Mesenteric fat pad (tissue), 1 donor: ENCODE data around the gene AUTS2. TPM values are rescaled to one million over a fixed set of nuclear protein-coding genes. Genes with fewer than 3 reads are reported as not detected.

Source experiments
- DNase-seq: peaks from one replicate; pipeline ENCODE4 v3.0.0-alpha.2; 2020; ENCODE audit warnings: low spot score
- total RNA-seq: library from RNA; stranded (reverse); fragmentation: NEBNext Ultra II Directional; extraction: Animal tissue kit (Norgen Biotek cat#: 25700); gene quantifications from one replicate; pipeline ENCODE4 v1.2.1, GENCODE V29; 2021
- donor health status: DM: yes; HTN: yes; CAD: no.

AUTS2 gene
- total RNA-seq, 1 donor from 2014 or later: 28.1 TPM

DNA sequence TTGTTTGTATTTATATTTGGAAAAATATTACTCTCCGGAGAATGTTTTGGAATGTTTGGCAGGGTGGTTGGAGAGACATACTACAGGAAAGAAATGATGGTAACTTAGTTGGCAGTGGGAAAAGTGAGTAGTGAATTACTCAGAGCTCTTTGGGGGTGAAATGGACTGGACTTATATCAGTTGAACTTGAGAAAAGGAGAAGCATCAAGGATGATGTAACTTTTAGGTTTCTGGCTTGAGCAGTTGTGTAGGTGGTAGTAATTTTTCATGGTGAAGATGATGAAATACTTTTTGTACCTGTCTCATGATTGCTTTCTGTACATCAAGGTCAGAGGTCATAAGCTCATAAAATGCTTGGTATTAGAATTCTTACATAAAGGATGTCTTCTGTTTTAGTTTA is 617.2 kb downstream of the AUTS2 start:
- DNase-seq: no peak

DNA sequence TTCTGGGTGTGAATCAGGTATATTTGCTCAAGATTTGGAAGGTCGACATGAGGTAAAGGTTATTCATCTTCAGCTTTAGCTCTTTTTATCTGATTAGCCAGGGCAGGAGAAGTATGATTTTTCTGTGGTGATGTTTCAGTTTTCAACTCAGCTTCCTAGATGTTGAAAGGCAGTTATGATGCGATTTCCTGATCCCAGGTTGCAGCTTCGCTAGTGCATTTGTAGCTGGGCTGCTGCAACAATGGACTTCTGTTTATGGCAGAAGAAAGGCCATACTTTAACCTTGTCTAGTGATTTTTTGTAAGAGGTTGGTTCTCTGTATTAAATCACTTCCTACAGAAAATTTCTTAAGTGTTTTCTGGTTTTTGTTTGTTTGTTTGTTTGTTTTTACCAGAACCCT is 619.3 kb downstream of the AUTS2 start:
- DNase-seq: no peak

DNA sequence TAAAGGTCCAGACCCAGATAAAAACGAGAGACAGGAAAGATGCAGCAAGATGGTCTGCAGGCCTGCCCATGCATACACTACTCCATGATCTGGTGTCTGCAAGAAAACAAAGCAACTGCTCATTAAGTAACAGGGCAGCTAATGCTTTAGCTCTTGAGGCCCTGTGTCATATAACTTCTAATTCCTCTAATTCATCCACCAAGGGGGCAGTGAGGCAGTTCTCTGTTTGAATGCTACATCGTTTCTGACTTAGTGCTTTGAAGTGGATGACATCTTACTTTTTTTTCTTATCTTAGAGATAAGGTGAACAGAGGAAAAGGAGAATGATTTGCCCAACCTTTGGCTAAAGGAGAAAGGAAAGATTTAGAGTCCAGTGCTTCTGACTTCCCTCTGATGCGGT is 619.7 kb downstream of the AUTS2 start:
- DNase-seq: no peak

DNA sequence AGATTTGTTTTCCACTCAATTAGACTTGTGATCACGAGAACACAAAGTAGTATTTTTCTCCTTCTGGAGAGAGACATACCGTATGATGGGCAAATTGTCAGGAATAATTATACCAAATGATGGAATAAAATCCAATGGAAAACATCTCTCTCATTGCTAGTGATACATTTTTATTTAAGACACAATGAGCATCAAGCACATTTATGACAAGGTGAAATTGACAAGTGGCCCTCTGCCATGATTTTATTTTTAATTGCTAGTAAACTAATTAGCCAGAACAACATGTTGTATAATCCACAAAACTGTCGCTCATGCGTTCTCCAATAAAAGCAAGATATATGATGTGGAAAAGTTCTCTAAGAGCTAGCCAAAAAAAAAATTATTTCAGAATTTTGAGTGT is 620.8 kb downstream of the AUTS2 start:
- no peak for DNase-seq

DNA sequence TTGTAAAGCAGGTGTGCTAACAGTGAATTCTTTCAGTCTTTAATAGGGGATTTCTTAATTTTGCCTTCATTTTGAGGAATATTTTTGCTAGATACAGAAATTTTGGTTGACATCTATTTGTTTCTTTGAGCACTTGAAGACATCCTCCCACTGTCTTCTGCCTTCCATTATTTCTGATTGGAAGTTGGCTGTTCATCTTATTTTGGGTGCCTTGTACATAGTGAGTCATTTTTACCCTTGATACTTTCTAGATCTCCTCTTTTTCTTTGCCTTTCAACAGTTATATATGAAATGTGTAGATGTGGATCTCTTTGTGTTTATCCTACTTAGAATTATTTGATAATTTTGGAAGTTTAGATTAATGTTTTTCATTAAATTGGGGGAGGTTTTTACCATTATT is 631.0 kb downstream of the AUTS2 start:
- DNase-seq: no peak

DNA sequence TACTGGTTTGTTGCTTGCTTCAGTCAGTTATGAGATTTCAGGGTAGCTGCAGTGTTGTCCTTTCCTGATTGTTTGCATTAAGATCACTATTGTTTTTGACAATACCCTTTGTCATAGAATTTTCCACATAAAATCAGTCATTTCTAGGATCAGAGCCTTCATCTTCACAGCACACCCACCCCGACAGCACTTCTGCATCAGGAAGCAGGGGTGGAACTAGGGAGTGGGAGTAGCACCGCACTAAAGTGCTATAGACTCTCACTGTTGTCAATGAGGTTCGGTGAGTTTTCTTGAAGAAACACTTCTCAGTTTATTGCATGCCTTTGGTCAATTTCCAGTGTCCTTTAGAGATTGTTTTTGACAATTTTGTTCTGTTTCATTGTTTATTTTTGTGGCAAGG is 632.5 kb downstream of the AUTS2 start:
- DNase-seq: no peak

DNA sequence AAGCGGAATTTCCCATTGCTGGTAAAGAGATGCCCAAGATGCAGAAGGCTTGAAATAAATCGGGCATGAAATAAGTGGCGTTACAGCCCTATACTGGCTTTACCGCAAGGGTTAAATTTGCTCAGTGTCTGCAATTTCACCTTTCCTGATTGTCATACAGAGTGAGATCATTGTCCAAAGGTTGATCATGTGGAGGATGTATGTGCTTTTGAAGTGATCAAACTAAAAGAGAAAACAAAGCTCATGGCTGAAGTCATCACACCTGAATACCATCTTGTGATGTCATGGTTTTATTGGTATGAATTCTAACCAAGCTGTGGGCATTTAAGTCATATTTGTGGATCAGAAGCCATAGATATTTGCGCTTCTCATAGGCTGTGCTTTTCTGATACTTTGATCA is 635.5 kb downstream of the AUTS2 start:
- DNase-seq: no peak

DNA sequence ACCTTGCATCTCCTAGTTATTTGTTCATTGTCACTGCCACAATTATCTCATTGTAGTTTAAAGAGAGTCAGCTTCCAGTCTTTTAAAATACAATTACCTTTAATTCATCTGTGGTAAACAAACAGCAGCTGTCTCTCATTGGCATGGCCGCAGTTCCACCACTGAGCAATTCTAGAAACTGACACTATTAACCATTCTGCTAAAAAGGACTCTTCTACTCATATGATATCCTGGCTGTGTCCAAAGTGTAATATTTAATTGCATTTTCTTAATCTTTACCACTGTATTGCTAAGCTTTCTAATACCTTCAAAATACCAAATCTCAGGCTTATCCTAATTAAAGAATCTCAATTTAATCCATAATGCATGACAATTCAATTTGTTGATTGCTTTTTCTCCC is 639.0 kb downstream of the AUTS2 start:
- DNase-seq: no peak

DNA sequence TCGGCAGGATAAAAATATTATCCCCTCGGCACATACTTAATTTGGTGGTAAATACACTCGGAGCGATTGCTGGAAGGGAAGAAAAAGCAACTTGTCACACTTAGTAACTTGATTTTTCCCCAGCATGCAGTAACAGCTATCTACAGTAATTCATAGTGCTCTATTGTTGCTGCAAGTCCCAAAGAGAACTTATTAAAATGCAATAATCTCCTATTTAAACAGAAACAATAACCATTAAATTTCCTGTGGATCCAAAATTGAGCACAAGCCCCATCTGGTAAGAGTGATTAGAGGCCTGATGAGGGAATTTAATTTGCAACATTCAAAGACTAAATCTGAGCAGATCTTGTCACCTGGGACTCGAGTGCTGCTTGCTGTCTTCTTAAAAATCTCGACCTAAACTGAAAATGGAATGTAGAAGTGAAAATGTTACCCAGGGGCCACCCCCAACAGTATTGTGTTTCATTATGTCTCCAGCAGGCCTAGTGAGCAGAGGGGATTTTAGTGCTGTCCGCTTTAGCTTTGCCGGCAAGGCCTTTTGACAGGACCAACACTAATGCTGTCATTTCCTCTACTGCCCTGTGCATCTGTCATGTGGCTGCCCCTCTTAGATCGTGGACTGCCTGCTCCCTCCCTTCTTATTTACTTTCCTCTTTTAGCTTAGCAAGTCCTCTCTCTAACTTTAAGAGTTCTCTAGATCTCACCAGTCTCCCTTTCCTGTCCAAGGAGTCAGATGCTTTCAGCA is 639.7 kb downstream of the AUTS2 start:
- no peak for DNase-seq

DNA sequence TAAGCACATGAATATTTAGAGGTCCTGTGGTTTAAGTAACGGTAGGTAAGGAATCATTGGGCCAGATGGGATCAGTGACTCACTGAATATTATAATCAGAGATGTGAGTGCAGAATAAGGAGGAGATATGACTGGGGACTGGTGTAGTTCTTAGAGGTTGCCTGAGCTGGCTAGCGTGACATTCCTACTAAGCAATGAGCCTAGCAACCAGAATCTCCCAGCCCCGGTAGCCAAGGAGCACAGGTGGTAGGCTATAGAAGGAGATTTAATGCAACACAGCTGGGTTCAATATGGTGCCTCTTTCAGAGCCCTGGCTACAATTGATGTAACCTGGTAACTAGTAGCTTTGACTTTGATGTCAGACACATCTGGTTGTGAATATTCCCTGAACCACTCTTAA is 641.6 kb downstream of the AUTS2 start:
- no peak for DNase-seq

DNA sequence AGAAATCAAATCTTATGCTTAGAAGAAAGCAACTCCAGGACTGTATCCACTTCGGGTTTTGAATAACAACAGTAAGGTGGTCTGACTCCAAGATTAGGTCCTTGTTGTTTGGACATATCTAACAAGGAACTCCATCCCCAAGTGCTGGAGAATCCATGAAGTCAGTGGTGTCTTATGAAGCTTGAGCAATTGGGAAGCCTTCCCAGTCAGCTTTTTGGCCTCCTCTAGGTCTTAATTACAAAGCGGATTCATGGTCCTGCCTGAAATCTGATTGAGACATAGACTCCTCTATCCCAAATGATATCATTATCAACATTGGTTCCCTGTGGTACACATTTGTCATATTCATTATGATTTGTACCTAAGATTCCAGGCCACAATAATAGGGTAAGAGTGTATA is 642.6 kb downstream of the AUTS2 start:
- DNase-seq: no peak

DNA sequence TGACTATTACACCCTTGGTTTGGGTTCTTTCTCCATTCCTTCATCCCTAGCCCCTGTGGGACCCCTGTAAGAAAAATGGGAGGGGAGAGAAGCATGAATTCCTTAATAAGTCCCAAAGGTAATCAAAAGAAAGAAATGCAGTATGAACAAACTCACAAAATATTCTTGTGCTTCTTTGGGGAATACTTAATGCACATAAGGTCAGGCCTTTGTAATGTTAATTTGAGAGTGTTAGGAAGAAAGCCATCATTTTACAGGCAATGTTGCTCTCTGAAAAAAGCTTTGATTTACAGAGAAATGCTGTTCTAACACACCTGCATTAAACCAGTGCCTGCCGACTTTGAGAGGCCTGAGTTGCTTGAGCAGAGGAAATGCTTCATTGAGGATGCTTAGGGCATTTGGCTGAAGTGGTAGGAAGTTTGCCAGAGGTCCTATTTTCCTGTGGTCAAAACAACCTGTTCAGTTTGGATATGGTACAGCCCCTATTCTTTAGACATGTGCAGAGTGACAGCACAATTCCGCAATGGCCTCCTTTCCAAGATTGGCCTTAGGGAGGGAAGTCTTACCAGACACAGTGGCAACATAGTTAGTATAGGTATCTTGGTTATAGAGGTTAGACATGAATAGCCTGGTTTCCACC is 643.4 kb downstream of the AUTS2 start:
- DNase-seq: no peak

DNA sequence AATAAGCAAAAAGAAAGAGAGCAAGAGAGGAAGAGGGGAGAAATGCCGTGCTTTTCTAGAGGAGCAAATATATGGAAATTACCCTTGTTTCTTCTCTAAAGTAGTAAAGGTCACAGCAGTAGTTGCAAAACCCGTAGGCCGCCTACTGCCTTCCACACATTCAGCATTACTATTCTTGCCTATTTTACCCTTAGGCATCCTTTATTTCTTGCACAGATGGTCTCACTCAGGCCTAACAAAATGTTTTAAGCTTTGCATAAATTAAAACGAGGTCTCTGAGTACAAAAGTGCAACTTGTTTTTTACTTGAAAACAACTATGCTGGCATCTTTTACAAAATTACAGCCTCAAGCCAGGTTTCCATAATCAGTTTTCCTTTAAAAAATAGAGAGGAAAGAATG is 644.6 kb downstream of the AUTS2 start:
- DNase-seq: no peak

DNA sequence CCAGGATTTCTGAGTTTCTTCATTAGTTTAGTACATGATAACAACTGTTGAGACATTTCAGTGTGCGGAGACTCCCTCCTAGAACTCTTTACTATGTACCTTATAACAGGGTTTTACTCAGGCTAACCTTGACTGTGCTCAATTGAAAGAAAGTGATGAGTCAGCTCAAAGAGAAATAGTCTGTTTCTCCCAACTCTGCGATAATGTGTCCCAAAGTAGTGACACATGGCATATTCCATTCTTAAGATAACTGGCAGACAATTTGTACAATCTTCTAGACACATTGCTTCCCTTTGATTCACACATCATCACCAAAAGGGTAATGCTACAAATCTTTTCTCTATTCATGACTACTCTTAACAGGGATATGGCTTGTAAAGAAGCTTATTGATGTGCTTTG is 645.2 kb downstream of the AUTS2 start:
- DNase-seq: no peak

DNA sequence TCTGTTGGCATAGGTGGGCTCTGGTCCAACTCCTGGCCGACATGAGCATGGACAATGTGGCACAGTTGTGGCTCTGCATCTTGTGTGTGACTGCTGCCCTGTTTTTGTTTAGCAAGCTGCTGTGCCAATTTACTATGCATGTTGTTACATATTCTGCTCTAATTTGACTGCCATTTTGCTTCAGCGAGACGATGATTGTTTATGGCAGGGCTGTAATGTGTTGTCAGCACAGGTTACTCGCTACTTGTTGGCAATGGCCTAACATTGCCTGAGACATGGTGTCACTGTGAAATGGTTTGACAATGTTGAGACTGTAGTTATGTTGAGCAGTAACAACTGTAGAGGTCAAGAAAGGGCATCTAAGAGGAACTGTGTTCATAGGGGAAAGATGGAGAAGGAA is 659.6 kb downstream of the AUTS2 start:
- no peak for DNase-seq

DNA sequence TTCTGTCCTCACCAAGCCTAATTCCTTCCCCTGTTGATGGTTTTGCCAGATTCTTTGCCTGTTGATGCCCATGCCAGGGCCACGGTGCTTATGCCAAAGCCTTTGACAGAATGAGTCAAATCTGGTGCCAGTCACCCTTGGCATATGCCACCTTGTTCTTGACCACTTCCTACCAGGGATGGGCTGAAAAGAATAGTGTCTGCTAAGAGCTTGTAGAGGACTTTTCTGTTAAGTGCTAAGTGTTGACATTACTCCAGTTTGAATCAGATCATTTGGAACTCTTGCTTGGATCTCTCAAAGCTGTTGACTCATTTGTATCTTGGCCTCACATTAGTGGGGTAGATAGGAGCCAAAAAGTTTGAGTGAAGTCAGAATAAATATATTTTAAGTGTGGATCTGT is 661.2 kb downstream of the AUTS2 start:
- no peak for DNase-seq

DNA sequence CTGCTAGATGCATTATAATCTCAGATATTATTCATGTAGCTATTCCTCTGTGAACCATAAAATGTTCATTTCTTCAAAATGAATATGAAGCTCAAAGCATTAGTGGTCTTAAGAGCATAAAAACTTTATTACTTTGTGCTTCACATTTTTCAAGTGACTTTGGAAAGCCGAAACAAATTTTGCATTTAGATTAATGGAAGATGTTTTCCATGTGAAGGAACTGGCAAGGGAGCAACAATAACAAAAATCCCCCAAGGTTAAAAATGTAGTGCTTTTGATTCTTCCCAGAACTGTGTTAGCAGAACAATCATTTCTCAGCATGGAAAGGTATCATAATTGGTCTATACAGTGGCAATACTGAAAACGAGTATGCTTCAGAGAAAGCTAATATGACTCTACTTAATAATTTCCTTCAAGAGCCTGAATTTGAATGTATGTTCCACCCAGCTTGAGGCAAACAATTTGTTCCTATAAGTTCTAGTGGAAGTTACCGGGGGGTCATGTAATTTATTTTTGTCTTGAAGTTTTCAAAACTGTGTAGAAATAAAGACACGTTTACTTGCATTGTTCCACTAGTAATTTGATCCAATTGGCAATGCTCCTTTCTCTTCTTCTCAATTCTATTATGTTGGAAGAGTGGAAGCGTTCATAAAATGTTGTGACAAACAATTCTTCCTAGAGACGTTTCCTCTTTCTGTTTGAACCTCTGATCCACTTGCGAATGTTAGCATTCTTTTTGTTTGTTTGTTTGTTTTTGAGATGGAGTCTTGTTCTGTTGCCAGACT is 665.4 kb downstream of the AUTS2 start:
- DNase-seq: no peak

DNA sequence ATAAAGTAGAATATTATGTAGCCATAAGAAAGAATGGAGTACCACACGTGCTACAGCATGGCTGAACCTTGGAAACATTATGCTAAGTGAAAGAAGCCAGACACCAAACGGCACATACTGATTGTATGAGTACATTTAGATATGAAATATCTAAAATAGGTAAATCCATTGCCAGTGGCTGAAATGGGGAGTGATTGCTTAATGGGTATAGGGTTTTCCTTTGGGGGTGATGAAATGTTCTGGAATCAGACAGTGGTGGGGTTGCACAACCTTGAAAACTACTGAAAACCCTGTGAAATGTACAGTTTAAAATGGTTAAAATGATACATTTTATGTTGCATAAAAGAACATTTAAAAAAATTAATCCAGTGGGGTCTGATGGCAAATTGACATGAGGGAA is 667.9 kb downstream of the AUTS2 start:
- DNase-seq: no peak

DNA sequence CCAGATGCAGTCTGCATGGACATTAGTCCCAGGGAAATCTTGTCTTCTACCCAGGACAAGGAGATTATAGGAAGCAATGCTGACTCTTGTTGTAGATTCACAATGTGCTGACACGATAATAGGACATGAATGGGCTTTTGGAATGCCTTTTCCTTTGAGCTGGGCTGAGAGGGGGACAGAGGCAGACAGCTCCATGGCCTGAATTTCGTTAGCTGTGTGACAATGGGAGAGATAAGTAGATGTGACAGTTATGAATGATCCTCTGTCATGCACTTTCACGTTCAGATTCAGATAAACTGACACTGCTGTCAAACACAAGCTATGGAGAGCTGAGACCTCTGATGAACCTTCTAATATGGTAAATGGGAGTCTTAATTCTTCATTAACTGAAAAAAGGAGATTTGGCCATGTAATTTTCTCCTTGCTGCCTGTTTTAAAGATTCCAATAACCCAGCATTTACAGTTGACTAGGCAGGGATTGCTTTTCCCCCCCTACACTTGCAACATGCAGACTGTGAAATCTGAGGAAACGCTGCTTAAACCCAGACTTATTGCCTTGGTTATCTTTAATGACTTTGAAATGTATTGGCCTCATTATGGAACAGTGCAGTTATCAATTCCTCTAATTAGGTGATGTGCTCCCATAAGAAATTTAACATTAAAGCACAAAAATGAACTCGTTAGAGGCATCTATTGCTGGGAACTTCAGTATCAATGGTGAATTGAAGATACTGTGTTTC is 669.3 kb downstream of the AUTS2 start:
- no peak for DNase-seq

DNA sequence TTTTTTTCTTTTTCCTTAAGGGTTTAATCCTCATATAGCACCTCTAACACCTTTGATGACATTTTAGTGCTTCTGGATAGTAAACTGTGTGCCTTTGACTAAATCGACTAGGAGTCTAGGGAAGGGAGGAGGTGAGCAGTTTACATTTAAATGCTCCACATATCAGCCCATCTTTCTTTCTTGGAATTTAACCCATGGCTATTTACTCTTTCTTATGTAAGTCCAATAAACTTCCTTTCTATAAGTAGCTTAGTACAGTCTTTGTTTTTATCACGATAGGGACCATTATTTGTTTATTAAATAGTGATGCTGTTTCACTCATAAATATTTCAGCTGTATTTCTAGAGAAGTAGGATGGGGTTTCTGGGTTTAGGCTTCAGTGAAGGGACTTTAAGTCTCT is 669.9 kb downstream of the AUTS2 start:
- no peak for DNase-seq

DNA sequence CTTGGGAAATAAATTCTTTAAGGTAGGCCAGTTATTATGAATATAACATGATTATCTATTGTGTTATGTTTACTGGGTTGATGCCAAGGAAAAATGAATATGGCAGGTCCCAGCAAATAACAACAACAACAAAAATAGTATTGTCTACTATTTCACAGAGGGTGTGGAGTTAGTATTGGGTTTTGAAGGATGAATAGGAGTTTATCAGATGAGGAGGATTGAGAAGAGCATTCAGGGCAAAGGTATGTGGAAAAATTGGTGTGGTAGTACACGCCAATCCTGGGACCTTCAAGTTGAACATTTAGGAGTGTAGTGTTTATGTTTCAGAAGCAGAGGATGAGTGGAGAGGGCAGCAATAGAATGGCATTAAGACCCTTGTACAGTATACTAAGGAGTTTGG is 671.9 kb downstream of the AUTS2 start:
- no peak for DNase-seq

DNA sequence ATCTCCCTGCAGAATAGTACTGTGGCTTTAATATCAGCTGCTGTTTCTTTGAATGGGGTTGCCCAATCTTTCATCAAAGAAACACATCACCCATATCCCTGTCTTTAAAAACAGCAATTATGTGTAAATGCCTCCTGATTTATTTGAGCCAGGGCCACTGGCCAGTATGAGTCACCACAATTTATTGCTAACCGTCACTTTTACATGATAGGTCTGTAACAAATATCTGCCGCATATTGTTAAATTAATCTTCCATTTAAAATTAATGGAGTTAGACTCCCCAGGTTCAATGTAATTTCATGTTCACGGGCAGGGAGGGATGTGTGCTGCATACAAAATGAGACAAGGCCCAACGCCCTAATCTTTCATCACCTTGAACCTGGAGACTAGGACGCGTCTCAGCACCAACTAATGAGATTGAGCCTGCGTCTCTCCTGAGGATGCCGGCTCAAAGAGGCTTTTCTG is 673.4 kb downstream of the AUTS2 start:
- no peak for DNase-seq
